GM12873 (cell line): ENCODE results near the gene TEAD4.

ENCODE experiments used
- TF ChIP-seq, protein P1 (sequence below): IDR thresholded peaks from 2 replicates; pipeline ENCODE4 v1.5.1; 2012; ENCODE audit warnings: low read depth, mild to moderate bottlenecking, moderate library complexity, low read length, control low read depth; ENCODE audit not compliant: insufficient read depth; ENCODE audit errors: missing control alignments

Gene TEAD4

GRCh38 chr12:2973566-2973965 is 14.4 kb downstream of the TEAD4 start:
- TF ChIP-seq, protein P1, sequence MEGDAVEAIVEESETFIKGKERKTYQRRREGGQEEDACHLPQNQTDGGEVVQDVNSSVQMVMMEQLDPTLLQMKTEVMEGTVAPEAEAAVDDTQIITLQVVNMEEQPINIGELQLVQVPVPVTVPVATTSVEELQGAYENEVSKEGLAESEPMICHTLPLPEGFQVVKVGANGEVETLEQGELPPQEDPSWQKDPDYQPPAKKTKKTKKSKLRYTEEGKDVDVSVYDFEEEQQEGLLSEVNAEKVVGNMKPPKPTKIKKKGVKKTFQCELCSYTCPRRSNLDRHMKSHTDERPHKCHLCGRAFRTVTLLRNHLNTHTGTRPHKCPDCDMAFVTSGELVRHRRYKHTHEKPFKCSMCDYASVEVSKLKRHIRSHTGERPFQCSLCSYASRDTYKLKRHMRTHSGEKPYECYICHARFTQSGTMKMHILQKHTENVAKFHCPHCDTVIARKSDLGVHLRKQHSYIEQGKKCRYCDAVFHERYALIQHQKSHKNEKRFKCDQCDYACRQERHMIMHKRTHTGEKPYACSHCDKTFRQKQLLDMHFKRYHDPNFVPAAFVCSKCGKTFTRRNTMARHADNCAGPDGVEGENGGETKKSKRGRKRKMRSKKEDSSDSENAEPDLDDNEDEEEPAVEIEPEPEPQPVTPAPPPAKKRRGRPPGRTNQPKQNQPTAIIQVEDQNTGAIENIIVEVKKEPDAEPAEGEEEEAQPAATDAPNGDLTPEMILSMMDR, result no peak

- TF ChIP-seq, protein P1, result no peak
Observed at GRCh38 chr12:2974560-2974971, 15.4 kb downstream of the TEAD4 start.

GRCh38 chr12:2976581-2976996 is 17.4 kb downstream of the TEAD4 start:
- TF ChIP-seq, protein P1, result no peak

- TF ChIP-seq, protein P1, result no peak
Observed at GRCh38 chr12:2977776-2978175, 18.6 kb downstream of the TEAD4 start.

DNA sequence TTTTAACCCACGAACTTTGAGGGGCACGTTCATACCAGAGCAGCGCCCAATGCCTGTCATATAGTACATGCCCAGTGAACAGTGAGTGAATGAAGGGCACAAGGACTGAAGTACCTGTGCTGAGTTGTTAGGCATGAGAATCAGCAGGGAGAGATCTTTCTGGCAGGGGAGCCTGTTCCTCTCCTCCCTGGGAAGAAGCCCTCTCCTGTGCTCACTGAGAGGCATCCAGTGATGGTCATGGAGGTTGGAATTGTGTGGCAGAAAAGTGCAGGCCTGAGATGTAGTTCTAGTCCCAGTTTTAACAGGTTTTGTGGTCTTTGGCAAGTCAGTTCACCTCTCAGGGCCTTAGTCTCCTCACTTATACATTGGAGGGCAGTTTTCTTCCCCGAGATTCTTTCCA is 20.6 kb downstream of the TEAD4 start:
- TF ChIP-seq, protein P1, result no peak

DNA sequence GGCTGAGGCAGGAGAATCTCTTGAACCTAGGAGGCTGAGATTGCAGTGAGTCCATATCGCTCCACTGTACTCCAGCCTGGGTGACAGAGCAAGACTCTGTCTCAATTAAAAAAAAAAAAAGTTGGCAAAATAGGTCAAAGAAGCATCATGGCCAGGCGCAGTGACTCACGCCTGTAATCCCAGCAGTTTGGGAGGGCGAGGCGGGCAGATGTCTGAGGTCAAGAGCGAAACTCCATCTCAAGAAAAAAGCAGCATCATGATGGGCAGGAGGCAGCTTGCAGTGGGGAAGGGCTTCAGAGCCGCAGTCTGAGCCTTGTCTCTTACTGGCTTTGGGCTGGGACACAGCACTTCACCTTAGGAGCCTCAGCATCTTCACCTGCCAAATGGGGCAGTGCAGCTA is 21.4 kb downstream of the TEAD4 start:
- TF ChIP-seq, protein P1, result no peak

- TF ChIP-seq, protein P1, result no peak
Observed at GRCh38 chr12:2982361-2982760, 23.2 kb downstream of the TEAD4 start.
